HG03521 (cell line): Measurements from ENCODE around the gene TUBGCP3.
"Not testable (repeated sequence)": the region's sequence is repeated elsewhere in the genome, so short reads cannot be mapped to it uniquely, and the experiment has no call there.

Experiments
- ATAC-seq: cut with Tn5 transposase; IDR thresholded peaks from one replicate; pipeline ENCODE4 v1.9.1; 2021; ENCODE audit warnings: mild to moderate bottlenecking, moderate library complexity; ENCODE audit not compliant: unreplicated experiment

The TUBGCP3 gene

DNA sequence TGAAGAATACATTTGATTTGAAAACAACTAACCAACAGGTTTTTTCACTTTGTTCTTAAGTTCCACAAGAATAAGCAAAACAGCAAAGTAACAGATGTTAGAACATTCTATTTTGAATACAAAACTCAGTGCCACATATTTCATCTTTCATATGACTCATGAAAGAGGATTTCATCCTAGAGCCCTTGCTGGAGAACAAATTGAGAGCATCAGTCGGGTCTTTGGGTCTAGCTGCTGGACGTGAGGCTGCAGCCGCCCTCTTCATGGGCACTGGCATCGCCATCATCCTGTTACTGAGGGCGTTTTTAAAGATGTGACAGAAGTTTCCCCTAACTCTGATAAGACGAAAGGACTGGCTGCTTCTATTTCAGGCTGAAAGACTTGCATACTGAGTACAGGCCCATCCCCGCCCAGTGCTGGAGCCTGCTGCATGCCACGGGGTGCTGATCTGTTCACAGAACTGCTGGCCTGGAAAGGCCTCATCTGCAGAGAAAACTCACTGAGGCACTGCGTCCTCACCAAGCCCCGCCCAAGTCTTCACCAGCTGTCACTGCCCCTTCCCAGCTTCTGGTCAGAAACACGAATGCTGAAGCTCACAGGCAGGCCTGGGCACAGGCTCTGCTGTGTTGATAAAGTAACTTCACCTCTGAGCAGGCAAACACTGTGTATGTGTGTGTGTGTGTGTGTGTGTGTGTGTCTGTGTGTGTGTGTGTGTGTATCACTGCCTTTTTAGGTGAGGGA lies 101.4 kb downstream of the TUBGCP3 start:
- ATAC-seq = no peak

DNA sequence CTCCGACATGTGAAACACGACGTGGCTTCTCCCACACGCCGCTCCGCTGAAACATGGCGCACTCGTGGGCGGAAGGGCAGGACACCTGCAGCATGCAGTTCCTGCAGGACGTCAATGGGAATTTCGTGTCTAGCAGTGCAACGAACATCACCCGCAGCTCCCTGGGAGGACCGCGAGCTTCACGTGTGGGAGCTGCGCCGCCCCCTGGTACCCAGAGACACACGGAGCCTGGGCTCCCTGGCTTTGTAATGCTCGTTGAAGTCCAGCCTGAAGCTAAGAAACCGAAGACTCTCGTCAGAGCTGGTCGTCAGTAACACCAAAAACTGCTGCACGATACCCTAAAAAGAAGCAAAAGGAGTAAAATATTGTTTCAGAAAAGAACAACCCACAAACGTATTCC lies 102.1 kb downstream of the TUBGCP3 start:
- ATAC-seq = not testable (repeated sequence)

DNA sequence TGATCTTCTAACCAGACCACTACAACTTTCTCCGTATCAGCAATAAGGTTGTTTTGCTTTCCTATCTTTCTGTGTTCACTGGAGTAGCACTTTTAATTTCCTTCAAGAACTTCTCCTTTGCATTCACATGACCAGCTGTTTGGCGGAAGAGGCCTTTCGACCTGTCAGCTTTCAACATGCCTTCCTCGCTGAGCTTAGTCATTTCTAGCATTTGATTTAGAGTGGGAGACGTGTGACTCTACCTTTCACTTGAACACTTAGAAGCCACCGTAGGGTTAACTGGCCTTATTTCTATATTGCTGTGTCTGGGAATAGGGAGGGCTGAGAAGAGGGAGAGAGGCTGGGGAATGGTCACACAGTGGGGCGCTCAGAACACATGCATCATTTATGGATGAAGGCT lies 104.7 kb downstream of the TUBGCP3 start:
- ATAC-seq = no peak

- ATAC-seq = no peak
Measured at GRCh38 chr13:112481458-112481857, 106.5 kb downstream of the TUBGCP3 start.

- ATAC-seq = no peak
Measured at GRCh38 chr13:112479389-112479788, 108.6 kb downstream of the TUBGCP3 start.

DNA sequence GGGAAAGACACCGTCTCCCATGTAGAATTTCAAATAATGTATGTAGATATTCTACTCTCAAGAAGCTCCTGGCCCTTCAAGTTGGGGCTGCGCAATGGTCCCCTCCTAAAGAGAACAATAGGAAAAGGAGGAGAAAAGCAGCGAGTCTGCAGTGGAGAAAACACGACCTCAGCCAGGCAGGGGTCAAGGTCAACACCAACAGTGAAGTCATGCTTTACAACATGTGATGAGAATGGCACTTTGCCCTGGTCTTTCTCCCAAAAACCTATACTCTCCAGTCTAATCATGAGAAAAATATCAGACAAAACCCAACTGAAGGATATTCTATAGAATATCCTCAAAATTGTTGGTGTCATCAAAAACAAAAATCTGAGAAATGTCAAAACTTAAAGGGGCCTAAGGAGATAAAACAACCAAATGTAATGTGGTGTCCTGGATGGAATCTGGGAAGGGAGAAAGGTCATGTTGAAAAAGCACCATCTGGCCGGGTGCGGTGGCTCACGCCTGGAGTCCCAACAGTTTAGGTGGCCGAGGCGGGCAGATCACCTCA lies 110.8 kb downstream of the TUBGCP3 start:
- no peak for ATAC-seq

GRCh38 chr13:112475889-112476288 lies 112.1 kb downstream of the TUBGCP3 start:
- no peak for ATAC-seq

DNA sequence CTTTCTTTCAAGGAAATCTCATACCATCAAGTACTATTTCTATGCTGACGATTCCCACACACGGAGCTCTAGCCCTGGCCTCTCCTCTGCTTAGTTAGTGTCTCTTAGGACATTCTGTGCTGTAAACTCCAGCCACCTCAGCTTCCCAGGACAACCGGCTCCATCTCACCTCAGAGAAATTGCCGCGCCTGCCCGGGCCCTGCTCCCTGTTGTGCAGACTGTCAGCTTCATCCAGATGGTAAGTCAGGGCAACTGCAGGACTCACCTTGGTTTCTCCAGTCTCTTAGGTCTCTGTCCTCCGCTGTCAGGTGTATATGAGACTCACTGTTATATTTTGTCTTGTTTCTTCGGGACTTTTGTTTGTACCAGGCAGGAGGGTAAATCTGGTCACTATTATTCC lies 113.1 kb downstream of the TUBGCP3 start:
- no peak for ATAC-seq

DNA sequence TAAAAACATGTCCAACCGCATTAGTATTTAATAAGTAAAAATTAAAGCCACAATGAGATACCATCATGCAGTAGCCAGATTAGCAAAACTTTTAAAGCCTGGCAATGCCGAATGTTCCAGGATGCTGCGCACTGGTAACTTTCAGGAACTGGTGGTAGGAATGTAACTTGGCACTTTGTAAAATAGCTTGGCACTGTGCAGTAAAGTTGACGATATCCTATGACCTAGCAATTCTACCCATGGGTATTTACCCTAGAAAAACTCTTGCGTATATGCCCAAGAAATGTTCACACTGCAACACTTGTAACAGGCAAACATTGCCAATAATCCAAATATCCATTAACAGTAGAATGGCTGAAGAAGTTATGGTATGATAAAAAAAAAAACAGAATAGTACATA lies 114.1 kb downstream of the TUBGCP3 start:
- ATAC-seq = no peak

DNA sequence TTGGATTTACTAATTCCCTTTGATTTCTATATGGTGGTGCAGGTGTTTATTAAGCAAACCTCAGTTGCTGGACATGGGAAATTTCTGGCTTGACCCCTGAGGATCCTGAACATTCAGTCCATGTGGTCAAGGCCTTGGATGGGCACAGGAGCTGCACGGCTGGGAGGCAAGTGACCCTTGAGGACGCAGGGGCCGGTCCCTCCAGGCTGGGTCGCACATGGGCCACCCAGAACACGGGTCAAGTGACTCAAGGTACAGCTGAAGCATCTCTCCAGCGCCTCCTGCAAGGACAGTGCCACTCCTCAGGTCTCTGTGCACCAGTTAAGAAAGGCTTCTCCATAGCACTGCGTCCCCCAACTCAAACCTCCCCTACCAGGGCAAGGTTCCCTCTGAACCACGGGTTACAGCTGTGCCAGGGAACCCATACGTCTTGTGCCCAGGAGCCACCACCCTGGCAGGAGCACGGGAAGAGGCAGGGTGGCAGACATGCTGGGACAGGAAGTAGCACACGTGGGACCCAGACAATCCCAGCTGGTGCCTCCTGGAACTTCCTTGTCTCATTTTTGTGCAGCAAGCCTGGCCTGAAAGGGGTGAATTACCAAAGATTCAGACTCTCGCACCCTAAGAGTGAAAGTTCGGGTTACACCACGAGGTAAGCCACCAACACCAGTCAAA lies 118.7 kb downstream of the TUBGCP3 start:
- no peak for ATAC-seq

DNA sequence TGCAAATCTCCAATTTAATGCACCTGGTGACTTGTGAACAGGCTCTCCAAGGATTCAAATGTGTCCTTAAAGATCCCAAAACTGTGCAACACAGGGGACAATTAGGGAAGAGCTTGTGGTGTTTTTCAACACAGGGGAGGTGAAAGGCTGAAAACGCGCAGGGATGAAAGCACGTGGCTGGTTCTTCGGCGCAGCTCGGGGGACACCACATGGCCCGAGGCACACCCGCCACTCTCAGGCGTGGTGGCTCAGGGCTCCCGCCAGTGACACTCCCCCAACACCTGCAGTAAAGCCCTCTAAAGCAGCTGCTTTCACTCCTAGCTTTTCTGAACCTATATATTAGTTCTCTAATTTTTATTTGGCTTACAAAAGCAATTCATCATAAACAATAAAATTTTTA lies 119.9 kb downstream of the TUBGCP3 start:
- no peak for ATAC-seq

- ATAC-seq = no peak
Measured at GRCh38 chr13:112467236-112467635, 120.7 kb downstream of the TUBGCP3 start.

GRCh38 chr13:112466132-112467058 lies 121.6 kb downstream of the TUBGCP3 start:
- no peak for ATAC-seq

DNA sequence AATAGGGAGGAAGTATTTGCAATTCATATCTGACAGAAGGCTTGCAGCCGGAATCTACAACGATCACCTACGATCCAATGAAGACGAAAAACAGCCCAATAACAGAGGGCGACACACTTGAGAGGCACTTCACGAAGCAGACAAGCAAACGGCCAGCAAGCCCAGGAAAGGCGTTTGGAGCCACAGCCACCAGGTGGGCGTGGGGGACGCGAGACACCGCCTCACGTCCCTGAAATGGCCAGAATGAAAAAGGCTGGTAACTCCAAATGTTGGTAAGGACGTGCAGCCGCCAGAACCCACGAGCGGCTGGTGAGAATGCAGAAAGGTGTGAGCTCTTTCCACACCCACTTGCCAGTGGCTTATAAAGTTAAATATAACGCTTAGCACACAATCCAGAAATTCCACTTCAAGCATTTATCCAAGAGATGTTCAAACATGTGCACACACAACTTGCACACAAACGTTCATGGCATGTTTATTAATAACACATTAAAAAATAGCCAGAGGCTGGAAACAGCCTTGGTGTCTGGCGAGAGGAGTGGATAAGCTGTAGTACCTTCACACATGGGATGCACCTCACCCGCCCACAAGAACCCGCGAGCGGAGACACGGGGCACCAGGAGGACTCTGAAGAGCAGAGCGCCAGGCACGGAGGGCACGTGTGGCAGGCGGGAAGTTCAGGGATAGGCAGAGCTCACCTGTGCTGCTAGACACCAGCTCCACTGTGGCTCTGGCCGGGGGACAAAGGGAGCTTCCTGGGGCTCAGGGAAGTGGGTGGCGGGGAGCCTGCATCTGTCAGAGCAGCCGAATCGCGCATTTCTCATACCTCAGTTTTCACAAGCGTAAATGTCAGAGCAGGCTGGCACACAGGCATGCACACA lies 122.5 kb downstream of the TUBGCP3 start:
- no peak for ATAC-seq

GRCh38 chr13:112464720-112465119 lies 123.2 kb downstream of the TUBGCP3 start:
- no peak for ATAC-seq

DNA sequence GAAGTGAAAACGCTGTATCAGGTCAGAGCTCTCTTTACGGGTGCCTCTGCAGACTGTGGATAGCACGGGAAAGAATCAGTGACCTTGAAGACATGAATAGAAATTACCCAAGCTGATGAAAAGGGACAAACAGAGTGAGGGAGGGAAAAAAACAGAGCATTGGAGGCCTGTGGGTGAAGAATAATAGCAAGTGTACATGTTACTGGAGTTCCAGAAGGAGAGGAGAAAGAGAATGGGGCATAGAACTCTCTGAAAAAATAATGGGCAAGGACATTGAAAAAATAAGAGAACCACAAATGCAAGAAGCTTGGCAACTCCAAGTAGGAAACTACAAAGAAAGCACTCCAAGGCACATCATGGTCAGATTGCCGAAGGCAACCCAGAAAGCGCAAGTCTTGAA lies 125.5 kb downstream of the TUBGCP3 start:
- no peak for ATAC-seq

DNA sequence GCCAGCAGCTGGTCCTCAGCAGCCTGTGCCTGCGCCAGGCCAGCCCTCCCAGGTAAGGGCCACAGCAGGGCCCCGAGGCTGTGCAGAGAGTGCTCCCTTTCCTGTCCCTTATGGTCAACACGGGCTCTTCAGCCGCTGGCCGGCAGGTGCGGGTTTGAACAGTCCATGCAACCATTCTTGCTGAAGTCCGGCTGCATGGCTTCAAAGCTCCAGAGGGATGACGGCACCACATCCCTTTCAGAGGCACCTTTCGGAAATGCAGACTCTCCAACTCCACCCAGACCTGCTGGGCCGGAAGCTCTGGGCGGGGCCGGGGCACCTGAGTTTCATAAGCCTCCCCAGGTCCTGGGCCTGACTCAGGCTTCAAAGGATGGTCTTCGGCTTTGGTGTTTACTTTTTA lies 130.5 kb downstream of the TUBGCP3 start:
- ATAC-seq = no peak

GRCh38 chr13:112457081-112457480 lies 130.9 kb downstream of the TUBGCP3 start:
- ATAC-seq = no peak

- ATAC-seq = no peak
Measured at GRCh38 chr13:112456138-112457056, 131.6 kb downstream of the TUBGCP3 start.
